Measurements from ENCODE around the gene TTC9C. TPM values are rescaled to one million over a fixed set of nuclear protein-coding genes. Genes with fewer than 3 reads are reported as not detected.

The TTC9C gene
- total and polyA plus RNA-seq, 2 of the 13 experiments (the other 11 are each of a cell fraction or from before 2014, with no cell fraction given) = 28.0 to 36.4 TPM

DNA sequence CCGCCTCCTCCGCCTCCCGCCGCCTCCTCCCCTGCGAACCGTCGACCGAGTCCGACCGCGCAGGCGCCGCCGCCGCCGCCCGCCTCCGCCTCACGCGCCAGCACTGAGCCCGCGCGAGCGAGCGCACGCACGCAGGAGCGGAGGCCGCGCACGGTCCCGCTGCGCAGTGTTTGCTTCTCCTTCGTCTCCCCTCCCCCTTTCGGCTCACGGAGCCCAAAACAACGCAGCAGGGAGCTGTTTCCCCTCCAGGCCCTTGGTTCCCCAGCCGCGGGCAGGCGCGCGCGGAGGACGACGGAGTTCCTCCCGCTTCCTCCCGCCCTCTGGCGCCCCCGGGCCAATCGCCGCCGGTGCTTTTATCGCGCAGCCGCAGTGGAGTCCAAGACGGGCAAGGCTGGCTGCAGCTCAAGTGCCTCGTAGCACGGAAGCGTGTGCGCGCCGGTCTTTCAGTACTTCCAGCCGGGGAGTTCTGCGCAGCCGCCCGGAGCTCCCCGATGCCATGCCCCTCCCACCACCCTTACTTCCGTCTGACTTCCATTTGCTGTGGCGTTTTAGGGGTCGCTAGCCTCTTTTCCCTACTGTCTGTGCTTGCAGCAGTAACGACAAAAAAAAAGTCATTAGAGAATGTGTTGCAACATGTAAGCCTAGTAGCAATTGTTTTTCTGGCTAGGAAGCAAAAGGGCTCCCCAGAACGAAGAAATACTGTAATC lies 968 bp upstream of the TTC9C start, which contains the start of gene HNRNPUL2 (continued):
- TF ChIP-seq FOXJ3 (CRISPR knock-in tag; IDR thresholded peaks at IDR 0.05; ENCODE audit: borderline replicate concordance) (peak; percentile 42), HES4 (CRISPR knock-in tag; IDR thresholded peaks at IDR 0.05; ENCODE audit: borderline replicate concordance) (peak; percentile 99), MEF2D (CRISPR knock-in tag; IDR thresholded peaks at IDR 0.05) (no peak; the same call in 1 of the 2 replicates), NFE2L2 (IDR thresholded peaks at IDR 0.05; ENCODE audit: low read length) (no peak), RARA (CRISPR knock-in tag; IDR thresholded peaks at IDR 0.05) (no peak; the same call in 1 of the 2 replicates), ZNF772 (CRISPR knock-in tag; IDR thresholded peaks at IDR 0.05) (peak; percentile 86; the same call in 1 of the 2 replicates), ZNF34 (CRISPR knock-in tag; IDR thresholded peaks at IDR 0.05; ENCODE audit: borderline replicate concordance) (peak; percentile 72; the same call in 1 of the 2 replicates), ZNF792 (CRISPR knock-in tag; IDR thresholded peaks at IDR 0.05) (peak; percentile 80), SAP130 (CRISPR knock-in tag; IDR thresholded peaks at IDR 0.05; ENCODE audit: low read depth) (peak; percentile 92), ZNF205 (CRISPR knock-in tag; IDR thresholded peaks at IDR 0.05) (0 out of 2 replicates have a peak, but pooled peaks have one; percentile 61), ATF7 (IDR thresholded peaks at IDR 0.05) (no peak), ATF7 (CRISPR knock-in tag; IDR thresholded peaks at IDR 0.05) (no peak), STAT5B (CRISPR knock-in tag; IDR thresholded peaks at IDR 0.05) (0 out of 2 replicates have a peak, but pooled peaks have one; percentile 34), MYC (CRISPR knock-in tag; IDR thresholded peaks at IDR 0.05; ENCODE audit: borderline replicate concordance) (peak; percentile 92), ZNF451 (CRISPR knock-in tag; IDR thresholded peaks at IDR 0.05) (peak; percentile 96; the same call in 1 of the 2 replicates), PTBP1 (IDR thresholded peaks at IDR 0.05; ENCODE audit: low read depth, low read length, poor library complexity, severe bottlenecking) (peak; percentile 89), ZBTB8A (CRISPR knock-in tag; IDR thresholded peaks at IDR 0.05; ENCODE audit: borderline replicate concordance, low read depth) (no peak), IRF2 (CRISPR knock-in tag; IDR thresholded peaks at IDR 0.05) (peak; percentile 90), ZNF788 (CRISPR knock-in tag; IDR thresholded peaks at IDR 0.05; ENCODE audit: borderline replicate concordance) (peak; percentile 75; the same call in 1 of the 2 replicates), MEIS2 (CRISPR knock-in tag; IDR thresholded peaks at IDR 0.05) (peak; percentile 89), NFRKB (IDR thresholded peaks at IDR 0.05) (no peak)
- TF ChIP-seq, protein P1, sequence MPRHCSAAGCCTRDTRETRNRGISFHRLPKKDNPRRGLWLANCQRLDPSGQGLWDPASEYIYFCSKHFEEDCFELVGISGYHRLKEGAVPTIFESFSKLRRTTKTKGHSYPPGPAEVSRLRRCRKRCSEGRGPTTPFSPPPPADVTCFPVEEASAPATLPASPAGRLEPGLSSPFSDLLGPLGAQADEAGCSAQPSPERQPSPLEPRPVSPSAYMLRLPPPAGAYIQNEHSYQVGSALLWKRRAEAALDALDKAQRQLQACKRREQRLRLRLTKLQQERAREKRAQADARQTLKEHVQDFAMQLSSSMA (CRISPR knock-in tag; IDR thresholded peaks at IDR 0.05) = peak; percentile 81; the same call in 1 of the 2 replicates
- TF ChIP-seq, protein P2, sequence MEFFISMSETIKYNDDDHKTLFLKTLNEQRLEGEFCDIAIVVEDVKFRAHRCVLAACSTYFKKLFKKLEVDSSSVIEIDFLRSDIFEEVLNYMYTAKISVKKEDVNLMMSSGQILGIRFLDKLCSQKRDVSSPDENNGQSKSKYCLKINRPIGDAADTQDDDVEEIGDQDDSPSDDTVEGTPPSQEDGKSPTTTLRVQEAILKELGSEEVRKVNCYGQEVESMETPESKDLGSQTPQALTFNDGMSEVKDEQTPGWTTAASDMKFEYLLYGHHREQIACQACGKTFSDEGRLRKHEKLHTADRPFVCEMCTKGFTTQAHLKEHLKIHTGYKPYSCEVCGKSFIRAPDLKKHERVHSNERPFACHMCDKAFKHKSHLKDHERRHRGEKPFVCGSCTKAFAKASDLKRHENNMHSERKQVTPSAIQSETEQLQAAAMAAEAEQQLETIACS (CRISPR knock-in tag; IDR thresholded peaks at IDR 0.05) = peak; percentile 91
- TF ChIP-seq, protein P3, sequence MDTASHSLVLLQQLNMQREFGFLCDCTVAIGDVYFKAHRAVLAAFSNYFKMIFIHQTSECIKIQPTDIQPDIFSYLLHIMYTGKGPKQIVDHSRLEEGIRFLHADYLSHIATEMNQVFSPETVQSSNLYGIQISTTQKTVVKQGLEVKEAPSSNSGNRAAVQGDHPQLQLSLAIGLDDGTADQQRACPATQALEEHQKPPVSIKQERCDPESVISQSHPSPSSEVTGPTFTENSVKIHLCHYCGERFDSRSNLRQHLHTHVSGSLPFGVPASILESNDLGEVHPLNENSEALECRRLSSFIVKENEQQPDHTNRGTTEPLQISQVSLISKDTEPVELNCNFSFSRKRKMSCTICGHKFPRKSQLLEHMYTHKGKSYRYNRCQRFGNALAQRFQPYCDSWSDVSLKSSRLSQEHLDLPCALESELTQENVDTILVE (CRISPR knock-in tag; IDR thresholded peaks at IDR 0.05) = peak; percentile 98
- TF ChIP-seq, protein P4, sequence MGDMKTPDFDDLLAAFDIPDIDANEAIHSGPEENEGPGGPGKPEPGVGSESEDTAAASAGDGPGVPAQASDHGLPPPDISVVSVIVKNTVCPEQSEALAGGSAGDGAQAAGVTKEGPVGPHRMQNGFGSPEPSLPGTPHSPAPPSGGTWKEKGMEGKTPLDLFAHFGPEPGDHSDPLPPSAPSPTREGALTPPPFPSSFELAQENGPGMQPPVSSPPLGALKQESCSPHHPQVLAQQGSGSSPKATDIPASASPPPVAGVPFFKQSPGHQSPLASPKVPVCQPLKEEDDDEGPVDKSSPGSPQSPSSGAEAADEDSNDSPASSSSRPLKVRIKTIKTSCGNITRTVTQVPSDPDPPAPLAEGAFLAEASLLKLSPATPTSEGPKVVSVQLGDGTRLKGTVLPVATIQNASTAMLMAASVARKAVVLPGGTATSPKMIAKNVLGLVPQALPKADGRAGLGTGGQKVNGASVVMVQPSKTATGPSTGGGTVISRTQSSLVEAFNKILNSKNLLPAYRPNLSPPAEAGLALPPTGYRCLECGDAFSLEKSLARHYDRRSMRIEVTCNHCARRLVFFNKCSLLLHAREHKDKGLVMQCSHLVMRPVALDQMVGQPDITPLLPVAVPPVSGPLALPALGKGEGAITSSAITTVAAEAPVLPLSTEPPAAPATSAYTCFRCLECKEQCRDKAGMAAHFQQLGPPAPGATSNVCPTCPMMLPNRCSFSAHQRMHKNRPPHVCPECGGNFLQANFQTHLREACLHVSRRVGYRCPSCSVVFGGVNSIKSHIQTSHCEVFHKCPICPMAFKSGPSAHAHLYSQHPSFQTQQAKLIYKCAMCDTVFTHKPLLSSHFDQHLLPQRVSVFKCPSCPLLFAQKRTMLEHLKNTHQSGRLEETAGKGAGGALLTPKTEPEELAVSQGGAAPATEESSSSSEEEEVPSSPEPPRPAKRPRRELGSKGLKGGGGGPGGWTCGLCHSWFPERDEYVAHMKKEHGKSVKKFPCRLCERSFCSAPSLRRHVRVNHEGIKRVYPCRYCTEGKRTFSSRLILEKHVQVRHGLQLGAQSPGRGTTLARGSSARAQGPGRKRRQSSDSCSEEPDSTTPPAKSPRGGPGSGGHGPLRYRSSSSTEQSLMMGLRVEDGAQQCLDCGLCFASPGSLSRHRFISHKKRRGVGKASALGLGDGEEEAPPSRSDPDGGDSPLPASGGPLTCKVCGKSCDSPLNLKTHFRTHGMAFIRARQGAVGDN (CRISPR knock-in tag; IDR thresholded peaks at IDR 0.05) = peak; percentile 96
